Measurements from ENCODE around the gene MTG2. TPM values are rescaled to one million over a fixed set of nuclear protein-coding genes. Genes with fewer than 3 reads are reported as not detected.
A peak's percentile ranks its signal among the peaks of the same experiment; 100 is the strongest.

The MTG2 gene
- total and polyA plus RNA-seq, 2 of the 13 experiments (the other 11 are each of a cell fraction or from before 2014, with no cell fraction given): 20.4 to 37.8 TPM

DNA sequence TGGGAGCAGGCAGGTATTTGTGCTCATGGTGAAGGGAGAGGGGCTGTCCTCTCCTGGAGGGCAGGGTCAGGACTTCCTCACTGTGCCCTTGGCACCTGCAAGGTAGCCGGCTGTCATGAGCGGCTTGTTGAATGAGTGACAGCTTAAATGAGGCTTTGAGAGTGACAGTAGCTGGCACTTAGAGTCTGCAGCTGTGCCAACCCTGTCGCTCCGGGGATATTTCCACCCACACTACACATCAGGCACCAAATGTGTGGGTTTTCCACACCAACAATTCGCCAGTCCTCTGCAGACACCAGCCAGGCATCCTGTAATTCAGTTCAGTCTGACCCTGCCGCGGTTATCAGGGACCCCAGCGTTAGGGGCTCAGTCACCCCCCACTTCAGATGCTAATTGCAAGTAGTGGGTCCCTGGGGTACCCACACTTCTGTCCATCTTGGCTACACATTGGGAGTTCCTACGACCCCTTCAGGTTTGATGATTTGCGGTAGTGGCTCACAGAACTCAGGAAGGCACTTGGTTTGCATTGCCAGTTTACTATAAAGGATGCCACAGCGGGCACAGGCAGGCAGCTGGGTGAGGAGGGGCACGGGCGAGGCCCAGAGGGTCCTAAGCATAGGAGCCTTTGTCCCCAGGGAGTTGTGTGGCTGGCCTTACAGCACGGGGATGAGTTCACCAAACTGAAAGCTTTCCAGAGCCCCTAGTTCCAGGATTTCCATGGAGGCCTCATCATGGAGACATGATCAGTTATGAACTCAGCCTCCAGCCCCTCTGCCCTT is 9.1 kb downstream of the MTG2 start:
- Histone ChIP-seq H3K4me2 (ENCODE audit: low read depth, low read length) (no peak overlapping the region), H3K79me2 (ENCODE audit: insufficient read depth, low read length) (peaks cover 33% of the 10 kb centered on the region), H3K4me3 (replicated peaks in 1 of 3; ENCODE audit: insufficient read depth in 1 of 3, low read depth in 2 of 3, low read length in 3 of 3) (no peak overlapping the region), H3K9me3 (ENCODE audit: low read length) (no peaks in the 10 kb centered on the region), H3K4me1 (ENCODE audit: insufficient read depth, low read length) (peaks cover 8% of the 10 kb centered on the region), H3K27me3 (ENCODE audit: control insufficient read depth in 1 of 2, insufficient read depth in 2 of 2, low read length in 2 of 2) (no peaks in the 10 kb centered on the region), H4K20me1 (ENCODE audit: insufficient read depth, low read length) (no peaks in the 10 kb centered on the region), H3K36me3 (replicated peaks in 1 of 2; ENCODE audit: control insufficient read depth in 1 of 2, insufficient read depth in 2 of 2, low read length in 2 of 2) (peaks cover 24 to 41% of the 10 kb centered on the region in 2 experiments), H2AFZ (ENCODE audit: low read length) (no peak overlapping the region), H3K27ac (ENCODE audit: extremely low read length, insufficient read depth, low read length) (no peak overlapping the region), H3K9ac (ENCODE audit: insufficient read depth, low read depth, low read length) (no peak overlapping the region)
- WGBS (ENCODE audit: low lambda C conversion rate): 94% methylated on average over 13 of the region's 14 CpGs
- ATAC-seq (peak; percentile 36; the same call in 2 of the 3 replicates), FAIRE-seq (no peak), DNase-seq (ENCODE audit: low spot score) (no peak)
- intact Hi-C loops (cut with micrococcal nuclease; ENCODE audit: unreplicated experiment) (no loop called here), in situ Hi-C loops (cut with HindIII; ENCODE audit: extremely low pct_ligation_motif_present, low pct_unique_long_range_greater_than_20kb) (no loop called here)
- ChIA-PET CTCF (ENCODE audit: low intra/inter-chr PET ratio, low total read pairs) (no interaction called here), POLR2A (no interaction called here)
- no TSS peak for BruUV-seq (replicated peaks)
- TF ChIP-seq SP2 (CRISPR knock-in tag; IDR thresholded peaks at IDR 0.05) (no peak), TFE3 (CRISPR knock-in tag; IDR thresholded peaks at IDR 0.05) (no peak), PHF8 (CRISPR knock-in tag; IDR thresholded peaks at IDR 0.05) (no peak), SOX6 (IDR thresholded peaks at IDR 0.05) (no peak), SOX6 (CRISPR knock-in tag; IDR thresholded peaks at IDR 0.05) (no peak), NFRKB (IDR thresholded peaks at IDR 0.05) (no peak), ELF1 (CRISPR knock-in tag; IDR thresholded peaks at IDR 0.05) (no peak), BCL6 (CRISPR knock-in tag; IDR thresholded peaks at IDR 0.05) (no peak), RFXAP (CRISPR knock-in tag; IDR thresholded peaks at IDR 0.05; ENCODE audit: borderline replicate concordance) (no peak), SMAD3 (CRISPR knock-in tag; IDR thresholded peaks at IDR 0.05) (no peak), MAX (IDR thresholded peaks at IDR 0.05) (no peak), TP53 (CRISPR knock-in tag; conservative IDR thresholded peaks at IDR 0.05) (no peak), RXRB (CRISPR knock-in tag; IDR thresholded peaks at IDR 0.05; ENCODE audit: borderline replicate concordance) (no peak), ZNF75D (CRISPR knock-in tag; IDR thresholded peaks at IDR 0.05; ENCODE audit: borderline replicate concordance) (no peak), ZNF660 (CRISPR knock-in tag; IDR thresholded peaks at IDR 0.05; ENCODE audit: borderline replicate concordance, low read depth) (no peak)
- TF ChIP-seq, protein P1, sequence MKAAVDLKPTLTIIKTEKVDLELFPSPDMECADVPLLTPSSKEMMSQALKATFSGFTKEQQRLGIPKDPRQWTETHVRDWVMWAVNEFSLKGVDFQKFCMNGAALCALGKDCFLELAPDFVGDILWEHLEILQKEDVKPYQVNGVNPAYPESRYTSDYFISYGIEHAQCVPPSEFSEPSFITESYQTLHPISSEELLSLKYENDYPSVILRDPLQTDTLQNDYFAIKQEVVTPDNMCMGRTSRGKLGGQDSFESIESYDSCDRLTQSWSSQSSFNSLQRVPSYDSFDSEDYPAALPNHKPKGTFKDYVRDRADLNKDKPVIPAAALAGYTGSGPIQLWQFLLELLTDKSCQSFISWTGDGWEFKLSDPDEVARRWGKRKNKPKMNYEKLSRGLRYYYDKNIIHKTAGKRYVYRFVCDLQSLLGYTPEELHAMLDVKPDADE (CRISPR knock-in tag; IDR thresholded peaks at IDR 0.05): no peak

Data from HepG2 (cell line).